ENCODE measurements around the gene BMPER. TPM values are rescaled to one million over a fixed set of nuclear protein-coding genes. Genes with fewer than 3 reads are reported as not detected.

The BMPER gene
- total RNA-seq, 1 experiment from 2014 or later = 0.34 TPM

DNA sequence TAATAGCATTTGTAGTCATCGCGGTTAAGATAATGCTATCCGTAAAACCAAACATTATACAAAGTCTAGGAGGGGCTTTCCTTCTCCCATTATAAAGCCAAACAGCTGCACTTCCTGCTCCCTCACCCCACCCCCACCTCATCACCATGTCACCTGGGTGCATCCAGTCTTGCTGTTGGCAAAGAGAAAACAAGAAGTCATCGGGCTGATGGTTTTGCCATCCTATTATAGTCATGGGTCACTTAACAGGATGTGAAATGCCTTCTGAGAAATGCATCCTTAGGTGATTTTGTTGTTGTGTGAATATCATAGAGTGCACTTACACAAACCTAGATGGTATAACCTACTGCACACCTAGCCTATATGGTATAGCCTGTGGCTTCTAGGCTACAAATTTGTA lies 157.0 kb downstream of the BMPER start:
- no peak for DNase-seq (ENCODE audit: low spot score)

- DNase-seq (ENCODE audit: low spot score) = no peak
Measured at GRCh38 chr7:34062826-34063225, 157.5 kb downstream of the BMPER start.

DNA sequence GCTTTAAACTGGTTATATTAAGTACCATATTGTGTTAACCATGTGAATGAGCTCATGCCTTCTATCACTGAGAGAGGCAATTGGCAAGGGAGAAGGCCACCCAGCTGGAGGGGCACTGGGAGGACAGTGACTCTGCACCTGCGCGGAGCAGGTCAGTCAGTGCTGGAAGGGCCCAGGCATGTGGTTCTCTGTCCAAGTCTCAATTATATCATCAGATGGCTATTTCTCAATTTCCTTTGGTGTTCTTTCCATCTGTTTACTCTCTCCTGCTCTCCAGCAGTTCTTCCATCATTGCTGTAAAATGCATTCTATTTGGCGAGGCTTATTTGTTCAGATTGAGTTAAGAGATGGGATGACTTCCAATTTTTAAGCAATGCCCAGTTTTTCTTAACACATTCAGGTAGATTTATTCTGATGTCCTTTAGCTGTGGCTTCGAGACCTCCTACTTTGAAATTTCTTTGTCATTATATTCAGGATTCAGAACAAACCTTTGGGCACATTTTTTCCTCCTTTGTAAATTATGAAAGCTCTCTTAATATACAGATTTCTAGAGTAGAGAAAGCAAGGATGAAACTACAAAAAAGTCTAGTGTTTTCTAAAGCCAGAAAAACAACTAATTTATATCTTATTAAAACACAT lies 159.3 kb downstream of the BMPER start:
- no peak for DNase-seq (ENCODE audit: low spot score)

DNA sequence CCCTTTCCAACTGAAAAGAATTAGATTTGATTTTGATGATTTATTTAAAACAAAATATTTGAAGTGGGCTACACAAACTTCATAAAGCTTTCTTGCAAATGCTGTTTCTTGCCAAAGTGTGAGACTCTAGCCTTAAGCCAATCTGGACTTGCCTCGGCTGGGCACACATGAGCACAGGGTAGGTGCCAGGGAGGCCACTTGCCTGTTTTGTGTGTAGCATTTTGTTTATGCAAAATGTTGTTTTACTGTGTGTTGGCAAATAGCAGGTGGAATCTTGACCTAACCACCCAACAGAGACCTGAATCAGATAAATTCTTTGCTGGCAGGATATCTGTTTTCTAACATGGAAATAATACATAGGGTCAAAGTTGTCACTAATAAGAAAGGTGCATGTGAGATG lies 161.1 kb downstream of the BMPER start:
- DNase-seq (ENCODE audit: low spot score) = no peak

DNA sequence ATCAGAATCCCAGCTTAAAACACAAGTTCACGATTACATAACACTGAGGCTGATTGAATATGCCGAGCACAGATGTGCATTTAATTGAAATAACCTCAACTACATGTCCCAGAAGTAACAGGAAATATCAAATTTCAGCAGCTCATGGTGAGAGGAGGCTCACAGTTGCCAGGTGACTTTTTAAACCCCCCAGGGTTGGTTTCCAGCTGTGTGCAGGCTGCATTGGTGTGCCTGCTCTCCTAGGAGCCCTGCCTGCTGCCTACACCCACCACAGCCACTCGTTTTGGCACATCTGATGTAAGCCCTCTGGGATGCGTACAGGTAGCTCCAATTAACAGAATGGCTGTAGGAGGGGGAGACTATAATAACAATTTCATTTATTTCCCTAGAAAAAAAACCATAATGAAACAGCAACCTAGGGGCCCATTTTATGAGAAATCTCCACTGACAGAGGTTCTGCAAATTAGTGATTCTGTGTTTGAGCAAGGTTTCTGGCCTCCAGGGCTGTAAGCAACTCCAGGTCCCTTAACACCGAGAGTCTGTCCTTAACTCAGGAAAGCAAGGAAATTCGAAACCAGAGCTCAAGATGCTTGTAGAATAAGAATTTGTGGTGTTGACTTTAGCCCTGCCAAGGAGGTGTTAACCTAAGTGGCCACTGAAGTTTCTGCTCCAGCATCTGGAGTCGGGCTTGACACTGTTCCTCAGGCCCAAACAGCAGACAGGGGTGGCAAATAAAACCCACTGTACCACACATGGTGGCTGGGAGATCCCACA lies 161.9 kb downstream of the BMPER start:
- DNase-seq (ENCODE audit: low spot score) = peak; percentile 41

DNA sequence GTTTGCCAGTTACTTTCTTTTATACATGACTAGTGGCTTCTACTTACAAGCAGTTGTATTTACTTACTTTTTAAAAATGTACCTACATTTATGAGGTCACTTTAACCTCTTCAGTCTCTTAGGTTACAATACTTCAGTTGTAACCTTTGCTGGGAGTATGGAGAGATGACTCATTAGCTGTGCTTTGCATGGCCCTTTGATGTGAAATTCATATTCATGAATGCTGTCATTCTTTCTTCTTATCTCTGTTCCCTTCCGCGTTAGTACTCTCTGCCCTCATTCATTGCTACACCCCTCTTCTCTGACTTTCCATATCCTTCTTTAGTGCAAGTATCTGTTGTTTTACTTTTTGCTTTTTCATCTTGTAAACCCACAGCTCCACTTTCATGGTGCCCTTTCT lies 164.3 kb downstream of the BMPER start:
- DNase-seq (ENCODE audit: low spot score) = peak; percentile 66

DNA sequence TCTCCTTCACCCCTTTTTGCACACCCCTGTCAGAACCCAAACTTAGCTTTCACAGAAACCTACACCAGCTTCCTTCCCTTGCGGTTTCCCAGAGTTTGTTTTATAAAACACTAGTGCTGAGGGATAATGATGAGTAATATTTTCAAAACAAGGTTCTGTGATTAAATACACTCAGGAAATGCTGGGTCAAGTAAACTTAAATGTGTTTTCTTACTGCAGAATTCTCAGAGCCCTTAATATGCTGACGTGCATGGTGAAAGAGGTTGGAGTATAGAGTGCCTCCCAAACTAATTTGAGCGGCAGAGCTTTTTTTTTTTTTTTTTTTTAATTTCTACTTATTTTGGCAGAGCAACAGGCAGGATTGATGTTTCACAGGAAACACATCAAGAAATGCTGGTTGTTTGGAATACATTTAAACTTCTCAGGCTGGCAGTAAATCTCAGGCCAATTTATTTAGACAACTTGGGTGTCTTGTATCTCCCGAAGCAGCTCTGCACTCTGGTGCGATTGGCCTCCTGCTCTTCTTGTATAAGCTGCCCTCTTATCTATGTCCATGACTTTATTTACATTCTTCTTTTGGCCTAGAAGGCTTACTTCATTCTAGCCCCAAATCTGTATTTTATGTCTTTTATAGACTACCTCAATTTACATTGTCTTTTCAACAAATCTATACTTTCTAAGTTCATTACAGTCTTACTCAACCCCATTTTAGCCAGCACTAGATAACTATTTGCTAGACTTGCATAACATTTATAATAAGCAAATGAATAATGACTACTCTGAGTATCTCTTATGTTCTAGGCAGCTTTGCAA lies 165.4 kb downstream of the BMPER start:
- peak; percentile 76 for DNase-seq (ENCODE audit: low spot score)

GRCh38 chr7:34073676-34074075 lies 168.3 kb downstream of the BMPER start:
- no peak for DNase-seq (ENCODE audit: low spot score)

DNA sequence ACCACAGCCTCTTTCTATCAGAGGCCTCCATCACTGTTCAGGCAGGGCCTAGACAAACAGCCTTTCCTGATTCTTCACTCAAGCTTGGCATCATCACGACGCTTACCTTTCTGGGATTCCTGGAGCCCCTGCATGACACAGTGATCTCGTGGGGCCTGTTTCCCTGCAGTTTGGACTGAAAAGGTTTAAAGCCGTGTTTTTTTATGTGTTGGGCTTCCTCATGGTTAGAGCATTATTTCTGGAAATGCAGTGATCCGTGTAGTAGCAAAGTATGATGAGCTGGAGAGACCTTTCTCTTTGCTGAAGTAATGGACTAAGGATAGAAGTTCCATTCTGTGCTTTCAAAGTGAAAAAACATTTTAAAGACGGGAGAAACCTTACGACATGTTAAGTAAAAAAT lies 169.1 kb downstream of the BMPER start:
- DNase-seq (ENCODE audit: low spot score) = no peak

- DNase-seq (ENCODE audit: low spot score) = peak; percentile 38
Measured at GRCh38 chr7:34075523-34076370, 170.4 kb downstream of the BMPER start.

DNA sequence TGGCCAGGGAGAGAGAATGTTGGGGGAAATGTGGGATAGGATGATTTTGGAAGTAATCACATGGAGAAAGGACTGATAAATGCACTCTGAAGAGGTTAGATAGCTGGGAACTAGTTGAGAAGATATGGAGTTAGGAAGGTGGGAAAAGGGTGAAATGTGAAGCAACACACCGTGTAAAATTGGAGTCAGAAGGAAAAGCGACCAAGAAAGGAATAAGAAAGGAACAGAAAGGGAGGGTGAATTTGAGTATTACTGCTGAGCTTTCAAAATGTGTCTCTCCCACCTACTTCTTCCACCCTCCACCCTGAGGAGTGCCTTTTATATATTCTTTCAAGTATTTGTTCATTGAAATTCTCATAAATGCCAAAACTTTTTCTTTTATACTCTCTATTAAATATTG lies 171.8 kb downstream of the BMPER start:
- no peak for DNase-seq (ENCODE audit: low spot score)

DNA sequence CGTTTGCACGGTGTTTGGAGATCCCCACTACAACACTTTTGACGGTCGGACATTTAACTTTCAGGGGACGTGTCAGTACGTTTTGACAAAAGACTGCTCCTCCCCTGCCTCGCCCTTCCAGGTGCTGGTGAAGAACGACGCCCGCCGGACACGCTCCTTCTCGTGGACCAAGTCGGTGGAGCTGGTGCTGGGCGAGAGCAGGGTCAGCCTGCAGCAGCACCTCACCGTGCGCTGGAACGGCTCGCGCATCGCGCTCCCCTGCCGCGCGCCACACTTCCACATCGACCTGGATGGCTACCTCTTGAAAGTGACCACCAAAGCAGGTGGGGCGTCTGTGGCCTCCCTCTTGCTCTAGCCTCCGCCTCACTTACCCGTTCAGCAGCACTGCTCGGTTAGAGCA lies 173.5 kb downstream of the BMPER start:
- DNase-seq (ENCODE audit: low spot score) = no peak

GRCh38 chr7:34080513-34080912 lies 175.2 kb downstream of the BMPER start:
- no peak for DNase-seq (ENCODE audit: low spot score)

DNA sequence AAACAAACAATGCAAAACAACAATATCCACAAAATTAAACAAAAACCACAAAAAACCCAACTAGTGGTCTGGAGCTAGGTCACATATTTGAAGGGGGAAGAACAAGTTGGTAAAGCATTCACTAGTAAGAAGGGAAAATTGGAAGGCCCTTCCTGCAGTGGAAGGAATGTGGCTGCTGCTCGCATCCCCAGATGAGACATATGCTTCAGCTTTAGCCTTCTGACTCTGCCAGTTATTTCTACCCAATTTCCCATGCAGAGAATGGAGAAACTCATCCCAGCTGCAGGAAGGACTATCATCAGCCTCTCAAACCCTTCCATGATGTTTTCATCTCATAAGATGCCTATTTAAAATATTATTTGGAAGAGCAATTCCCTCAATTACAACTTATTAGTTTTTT lies 176.6 kb downstream of the BMPER start:
- no peak for DNase-seq (ENCODE audit: low spot score)

- DNase-seq (ENCODE audit: low spot score) = no peak
Measured at GRCh38 chr7:34083440-34083839, 178.1 kb downstream of the BMPER start.

GRCh38 chr7:34084651-34085050 lies 179.3 kb downstream of the BMPER start:
- no peak for DNase-seq (ENCODE audit: low spot score)

DNA sequence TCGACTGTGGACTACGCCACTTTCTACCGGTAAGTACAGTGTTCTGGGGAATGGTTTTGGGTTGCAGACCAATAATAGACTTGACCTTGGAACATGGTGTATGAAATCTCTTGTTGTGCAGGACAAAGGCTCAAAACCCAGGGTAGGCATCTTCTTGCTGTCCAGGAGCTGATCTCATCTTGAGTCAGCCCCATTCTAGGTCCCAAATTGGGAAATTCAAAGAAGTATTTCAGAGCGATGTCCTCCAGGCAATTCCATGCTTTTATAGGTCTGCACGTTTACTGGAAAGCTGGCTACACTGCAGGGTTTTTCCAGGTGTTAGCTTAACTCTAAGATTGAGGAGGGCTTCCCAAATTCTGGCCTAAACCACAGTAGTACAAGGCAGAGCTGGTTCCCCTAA lies 180.7 kb downstream of the BMPER start:
- no peak for DNase-seq (ENCODE audit: low spot score)

DNA sequence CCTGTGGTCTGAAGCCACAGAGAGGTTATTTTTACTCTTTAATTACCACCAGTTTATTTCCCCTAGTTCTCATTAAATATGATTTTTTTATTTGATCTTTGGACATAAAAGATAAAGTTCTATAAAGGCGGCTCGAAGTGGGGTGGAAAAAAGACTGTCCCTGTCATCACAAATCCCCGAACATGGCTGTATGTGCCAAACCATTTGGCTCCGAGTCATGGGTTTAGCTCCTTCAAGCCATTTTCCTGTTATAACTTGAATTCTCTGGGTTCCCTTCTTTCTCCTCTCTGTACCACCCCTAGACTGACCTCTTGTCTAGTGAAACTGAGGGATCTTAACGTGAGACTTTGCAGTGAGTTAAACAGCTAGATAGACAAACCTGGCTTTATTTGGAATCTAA lies 181.6 kb downstream of the BMPER start:
- no peak for DNase-seq (ENCODE audit: low spot score)

- DNase-seq (ENCODE audit: low spot score) = peak; percentile 71
Measured at GRCh38 chr7:34087892-34088891, 182.9 kb downstream of the BMPER start.

- DNase-seq (ENCODE audit: low spot score) = no peak
Measured at GRCh38 chr7:34090816-34091215, 185.5 kb downstream of the BMPER start.
